HepG2 (cell line): Measurements from ENCODE around the gene THUMPD1. TPM values are rescaled to one million over a fixed set of nuclear protein-coding genes. Genes with fewer than 3 reads are reported as not detected.
A peak's percentile ranks its signal among the peaks of the same experiment; 100 is the strongest.

Source experiments
- ATRX ChIP-seq: sonication (generic); formaldehyde crosslinking; IDR thresholded peaks from 2 replicates; pipeline ENCODE4 v1.4.0; 2020; ENCODE audit warnings: missing genetic modification reagents, borderline replicate concordance
- EEA1 ChIP-seq: sonication (generic); formaldehyde crosslinking; IDR thresholded peaks from 2 replicates; pipeline ENCODE4 v1.5.1; 2020; ENCODE audit warnings: mild to moderate bottlenecking, missing genetic modification reagents, borderline replicate concordance
- MBD4 ChIP-seq: IDR thresholded peaks from 2 replicates; pipeline ENCODE4 v1.6.1; 2012; ENCODE audit warnings: low read length, inconsistent platforms, borderline replicate concordance
- MED8 ChIP-seq: sonication (generic); formaldehyde crosslinking; IDR thresholded peaks from 2 replicates; pipeline ENCODE4 v1.8.1; 2023; ENCODE audit warnings: mild to moderate bottlenecking, missing genetic modification reagents; ENCODE audit not compliant: insufficient replicate concordance
- NCOA2 ChIP-seq: sonication (generic); formaldehyde crosslinking; IDR thresholded peaks from 2 replicates; pipeline ENCODE4 v1.8.0; 2022; ENCODE audit warnings: inconsistent platforms
- NR3C1 ChIP-seq: sonication (generic); formaldehyde crosslinking; IDR thresholded peaks from 2 replicates; pipeline ENCODE4 v1.4.0; 2020; ENCODE audit warnings: missing genetic modification reagents
- PHF20 ChIP-seq: sonication (generic); formaldehyde crosslinking; IDR thresholded peaks from 2 replicates; pipeline ENCODE4 v1.5.0; 2020; ENCODE audit warnings: mild to moderate bottlenecking, missing genetic modification reagents
- RBM22 ChIP-seq: fragments of 200-400 bp; formaldehyde crosslinking; optimal IDR thresholded peaks from 2 replicates; pipeline ENCODE3; 2017; ENCODE audit warnings: mild to moderate bottlenecking, low read length, moderate library complexity
- SP2 ChIP-seq: sonication (generic); formaldehyde crosslinking; IDR thresholded peaks from 2 replicates; pipeline ENCODE4 v1.5.1; 2020; ENCODE audit warnings: mild to moderate bottlenecking, missing genetic modification reagents
- SRF ChIP-seq: IDR thresholded peaks from 2 replicates; pipeline ENCODE4 v1.6.1; 2011; ENCODE audit warnings: mild to moderate bottlenecking, low read depth, low read length, moderate library complexity
- TCF7 ChIP-seq: sonication (generic); IDR thresholded peaks from 2 replicates; pipeline ENCODE4 v1.6.1; 2016; ENCODE audit warnings: antibody characterized with exemption, low read depth
- ZMYM4 ChIP-seq: sonication (generic); formaldehyde crosslinking; IDR thresholded peaks from 2 replicates; pipeline ENCODE4 v1.8.1; 2023; ENCODE audit warnings: mild to moderate bottlenecking, missing genetic modification reagents
- ZNF30 ChIP-seq: sonication (generic); formaldehyde crosslinking; IDR thresholded peaks from 2 replicates; pipeline ENCODE4 v1.5.0; 2020; ENCODE audit warnings: mild to moderate bottlenecking, missing genetic modification reagents
- ZNF431 ChIP-seq: sonication (generic); formaldehyde crosslinking; IDR thresholded peaks from 2 replicates; pipeline ENCODE4 v1.9.0; 2022; ENCODE audit warnings: missing genetic modification reagents, low read depth, mild to moderate bottlenecking, borderline replicate concordance
- ZNF773 ChIP-seq: sonication (generic); formaldehyde crosslinking; IDR thresholded peaks from 2 replicates; pipeline ENCODE4 v1.4.0; 2020; ENCODE audit warnings: missing genetic modification reagents, borderline replicate concordance
- ZNF841 ChIP-seq: sonication (generic); formaldehyde crosslinking; IDR thresholded peaks from 2 replicates; pipeline ENCODE4 v1.8.1; 2023; ENCODE audit warnings: missing genetic modification reagents, borderline replicate concordance
- polyA plus RNA-seq, 8 experiments: library from polyadenylated mRNA; depleted of rRNA in 3 of 8; stranded (reverse) in 7 of 8; unstranded in 1 of 8; fragments of >200 nt; fragmentation: Illumina TruSeq in 4 of 8; extraction: Trizol in 4 of 8; gene quantifications; 2 replicates each; pipeline versions ENCODE4 v1.2.1 to v1.2.3, GENCODE V29; 2011 to 2016; ENCODE audit warnings: low read depth in 4 of 8, missing spikeins in 1 of 8, mixed read lengths in 1 of 8; ENCODE audit not compliant: insufficient read depth in 1 of 8
- total RNA-seq, 5 experiments: library from RNA; depleted of rRNA; stranded (reverse); fragments of >200 nt; fragmentation: Illumina TruSeq; extraction: Trizol; gene quantifications; 2 replicates each; pipeline ENCODE4 v1.2.3, GENCODE V29; 2016; ENCODE audit warnings: low read depth in 1 of 5
- TF ChIP-seq, protein P1 (sequence below): sonication (generic); formaldehyde crosslinking; IDR thresholded peaks from 2 replicates; pipeline ENCODE4 v1.4.0; 2020; ENCODE audit warnings: missing genetic modification reagents, borderline replicate concordance
- TF ChIP-seq, protein P2 (sequence below): sonication (generic); formaldehyde crosslinking; IDR thresholded peaks from 2 replicates; pipeline ENCODE4 v1.9.0; 2022; ENCODE audit warnings: low read depth, missing genetic modification reagents
- TF ChIP-seq, protein P3 (sequence below): sonication (generic); formaldehyde crosslinking; conservative IDR thresholded peaks from 2 replicates; pipeline ENCODE4 v1.4.0; 2020; ENCODE audit warnings: mild to moderate bottlenecking, missing genetic modification reagents, moderate library complexity
- TF ChIP-seq, protein P4 (sequence below): IDR thresholded peaks from 2 replicates; pipeline ENCODE4 v1.6.1; 2016; ENCODE audit warnings: missing genetic modification reagents, missing compliant biosample characterization
- TF ChIP-seq, protein P5 (sequence below): IDR thresholded peaks from 2 replicates; pipeline ENCODE4 v1.6.1; 2016; ENCODE audit warnings: low read depth

The THUMPD1 gene
- total and polyA plus RNA-seq, 2 of the 13 experiments (the other 11 are each of a cell fraction or from before 2014, with no cell fraction given): 22.7 to 69.1 TPM

DNA sequence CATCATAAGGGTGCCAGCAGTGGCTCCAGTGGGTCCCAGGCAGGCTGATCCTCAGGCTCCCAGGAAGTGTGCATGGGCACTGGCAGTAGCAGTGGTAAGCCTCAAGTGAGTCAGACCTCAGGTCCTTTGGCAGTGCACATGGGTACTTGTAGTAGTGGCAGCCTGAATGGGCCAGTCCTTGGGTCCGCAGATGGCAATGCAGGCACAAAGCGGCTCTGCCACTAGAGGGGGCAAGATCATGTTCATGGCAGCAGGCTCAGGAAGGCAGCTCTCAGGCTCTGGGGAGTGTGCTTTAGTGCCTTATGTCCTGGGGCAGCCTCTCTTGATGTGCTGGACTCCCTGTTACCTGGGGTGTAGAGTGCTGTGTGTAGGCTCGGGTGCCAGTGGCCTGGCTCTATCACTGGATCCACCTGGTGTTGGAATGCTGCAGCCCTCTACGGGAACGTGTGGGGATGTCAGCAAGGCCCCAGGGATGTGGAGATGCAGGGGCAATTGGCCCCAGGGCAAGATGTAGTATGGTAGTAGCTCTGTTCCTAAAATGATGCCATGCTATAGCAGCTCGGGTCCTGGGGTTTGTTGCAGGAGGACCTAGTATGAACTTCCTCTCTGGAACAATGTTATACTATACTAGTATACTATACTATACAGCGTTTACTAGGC is 33.2 kb upstream of the THUMPD1 start (continued):
- TF ChIP-seq EEA1 (no peak), ZMYM4 (CRISPR knock-in tag) (peak; percentile 46; the same call in 1 of the 2 replicates), SRF (peak; percentile 11; the same call in 1 of the 2 replicates), MED8 (CRISPR knock-in tag) (no peak), ATRX (CRISPR knock-in tag) (no peak), ZNF431 (no peak), ZNF841 (no peak), PHF20 (CRISPR knock-in tag) (no peak), NCOA2 (no peak), TCF7 (no peak), NR3C1 (no peak), RBM22 (no peak), ZNF773 (CRISPR knock-in tag) (no peak), MBD4 (no peak), ZNF30 (CRISPR knock-in tag) (no peak), SP2 (CRISPR knock-in tag) (no peak)
- TF ChIP-seq, protein P1, sequence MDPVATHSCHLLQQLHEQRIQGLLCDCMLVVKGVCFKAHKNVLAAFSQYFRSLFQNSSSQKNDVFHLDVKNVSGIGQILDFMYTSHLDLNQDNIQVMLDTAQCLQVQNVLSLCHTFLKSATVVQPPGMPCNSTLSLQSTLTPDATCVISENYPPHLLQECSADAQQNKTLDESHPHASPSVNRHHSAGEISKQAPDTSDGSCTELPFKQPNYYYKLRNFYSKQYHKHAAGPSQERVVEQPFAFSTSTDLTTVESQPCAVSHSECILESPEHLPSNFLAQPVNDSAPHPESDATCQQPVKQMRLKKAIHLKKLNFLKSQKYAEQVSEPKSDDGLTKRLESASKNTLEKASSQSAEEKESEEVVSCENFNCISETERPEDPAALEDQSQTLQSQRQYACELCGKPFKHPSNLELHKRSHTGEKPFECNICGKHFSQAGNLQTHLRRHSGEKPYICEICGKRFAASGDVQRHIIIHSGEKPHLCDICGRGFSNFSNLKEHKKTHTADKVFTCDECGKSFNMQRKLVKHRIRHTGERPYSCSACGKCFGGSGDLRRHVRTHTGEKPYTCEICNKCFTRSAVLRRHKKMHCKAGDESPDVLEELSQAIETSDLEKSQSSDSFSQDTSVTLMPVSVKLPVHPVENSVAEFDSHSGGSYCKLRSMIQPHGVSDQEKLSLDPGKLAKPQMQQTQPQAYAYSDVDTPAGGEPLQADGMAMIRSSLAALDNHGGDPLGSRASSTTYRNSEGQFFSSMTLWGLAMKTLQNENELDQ: no peak
- TF ChIP-seq, protein P2, sequence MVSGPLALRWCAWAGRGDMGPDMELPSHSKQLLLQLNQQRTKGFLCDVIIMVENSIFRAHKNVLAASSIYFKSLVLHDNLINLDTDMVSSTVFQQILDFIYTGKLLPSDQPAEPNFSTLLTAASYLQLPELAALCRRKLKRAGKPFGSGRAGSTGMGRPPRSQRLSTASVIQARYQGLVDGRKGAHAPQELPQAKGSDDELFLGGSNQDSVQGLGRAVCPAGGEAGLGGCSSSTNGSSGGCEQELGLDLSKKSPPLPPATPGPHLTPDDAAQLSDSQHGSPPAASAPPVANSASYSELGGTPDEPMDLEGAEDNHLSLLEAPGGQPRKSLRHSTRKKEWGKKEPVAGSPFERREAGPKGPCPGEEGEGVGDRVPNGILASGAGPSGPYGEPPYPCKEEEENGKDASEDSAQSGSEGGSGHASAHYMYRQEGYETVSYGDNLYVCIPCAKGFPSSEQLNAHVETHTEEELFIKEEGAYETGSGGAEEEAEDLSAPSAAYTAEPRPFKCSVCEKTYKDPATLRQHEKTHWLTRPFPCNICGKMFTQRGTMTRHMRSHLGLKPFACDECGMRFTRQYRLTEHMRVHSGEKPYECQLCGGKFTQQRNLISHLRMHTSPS (CRISPR knock-in tag): no peak
- TF ChIP-seq, protein P3, sequence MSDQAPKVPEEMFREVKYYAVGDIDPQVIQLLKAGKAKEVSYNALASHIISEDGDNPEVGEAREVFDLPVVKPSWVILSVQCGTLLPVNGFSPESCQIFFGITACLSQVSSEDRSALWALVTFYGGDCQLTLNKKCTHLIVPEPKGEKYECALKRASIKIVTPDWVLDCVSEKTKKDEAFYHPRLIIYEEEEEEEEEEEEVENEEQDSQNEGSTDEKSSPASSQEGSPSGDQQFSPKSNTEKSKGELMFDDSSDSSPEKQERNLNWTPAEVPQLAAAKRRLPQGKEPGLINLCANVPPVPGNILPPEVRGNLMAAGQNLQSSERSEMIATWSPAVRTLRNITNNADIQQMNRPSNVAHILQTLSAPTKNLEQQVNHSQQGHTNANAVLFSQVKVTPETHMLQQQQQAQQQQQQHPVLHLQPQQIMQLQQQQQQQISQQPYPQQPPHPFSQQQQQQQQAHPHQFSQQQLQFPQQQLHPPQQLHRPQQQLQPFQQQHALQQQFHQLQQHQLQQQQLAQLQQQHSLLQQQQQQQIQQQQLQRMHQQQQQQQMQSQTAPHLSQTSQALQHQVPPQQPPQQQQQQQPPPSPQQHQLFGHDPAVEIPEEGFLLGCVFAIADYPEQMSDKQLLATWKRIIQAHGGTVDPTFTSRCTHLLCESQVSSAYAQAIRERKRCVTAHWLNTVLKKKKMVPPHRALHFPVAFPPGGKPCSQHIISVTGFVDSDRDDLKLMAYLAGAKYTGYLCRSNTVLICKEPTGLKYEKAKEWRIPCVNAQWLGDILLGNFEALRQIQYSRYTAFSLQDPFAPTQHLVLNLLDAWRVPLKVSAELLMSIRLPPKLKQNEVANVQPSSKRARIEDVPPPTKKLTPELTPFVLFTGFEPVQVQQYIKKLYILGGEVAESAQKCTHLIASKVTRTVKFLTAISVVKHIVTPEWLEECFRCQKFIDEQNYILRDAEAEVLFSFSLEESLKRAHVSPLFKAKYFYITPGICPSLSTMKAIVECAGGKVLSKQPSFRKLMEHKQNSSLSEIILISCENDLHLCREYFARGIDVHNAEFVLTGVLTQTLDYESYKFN (CRISPR knock-in tag): no peak
- TF ChIP-seq, protein P4, sequence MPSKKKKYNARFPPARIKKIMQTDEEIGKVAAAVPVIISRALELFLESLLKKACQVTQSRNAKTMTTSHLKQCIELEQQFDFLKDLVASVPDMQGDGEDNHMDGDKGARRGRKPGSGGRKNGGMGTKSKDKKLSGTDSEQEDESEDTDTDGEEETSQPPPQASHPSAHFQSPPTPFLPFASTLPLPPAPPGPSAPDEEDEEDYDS (CRISPR knock-in tag): no peak
- TF ChIP-seq, protein P5, sequence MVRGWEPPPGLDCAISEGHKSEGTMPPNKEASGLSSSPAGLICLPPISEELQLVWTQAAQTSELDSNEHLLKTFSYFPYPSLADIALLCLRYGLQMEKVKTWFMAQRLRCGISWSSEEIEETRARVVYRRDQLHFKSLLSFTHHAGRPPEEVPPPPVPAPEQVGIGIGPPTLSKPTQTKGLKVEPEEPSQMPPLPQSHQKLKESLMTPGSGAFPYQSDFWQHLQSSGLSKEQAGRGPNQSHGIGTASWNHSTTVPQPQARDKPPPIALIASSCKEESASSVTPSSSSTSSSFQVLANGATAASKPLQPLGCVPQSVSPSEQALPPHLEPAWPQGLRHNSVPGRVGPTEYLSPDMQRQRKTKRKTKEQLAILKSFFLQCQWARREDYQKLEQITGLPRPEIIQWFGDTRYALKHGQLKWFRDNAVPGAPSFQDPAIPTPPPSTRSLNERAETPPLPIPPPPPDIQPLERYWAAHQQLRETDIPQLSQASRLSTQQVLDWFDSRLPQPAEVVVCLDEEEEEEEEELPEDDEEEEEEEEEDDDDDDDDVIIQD (CRISPR knock-in tag): no peak
